ENCODE data around the gene SLC4A2.

SLC4A2 gene

GRCh38 chr7:151093748-151094147 lies 34.4 kb downstream of the SLC4A2 start:
- TF ChIP-seq POLR2AphosphoS5 (IDR thresholded peaks at IDR 0.05; ENCODE audit: low read depth) (no peak), SPI1 (IDR thresholded peaks at IDR 0.05; ENCODE audit: borderline replicate concordance, low read depth) (no peak), CTCF (IDR thresholded peaks at IDR 0.05; ENCODE audit: insufficient read depth, low read length) (no peak), REST (IDR thresholded peaks at IDR 0.05; ENCODE audit: insufficient replicate concordance, low read depth) (no peak), GABPA (IDR thresholded peaks at IDR 0.05; ENCODE audit: low read depth) (no peak)
- Histone ChIP-seq H3K27me3 (ENCODE audit: insufficient read depth, poor library complexity, severe bottlenecking) (no peaks in the 10 kb centered on the region), H3K27ac (replicated peaks) (no peak overlapping the region), H3K4me3 (replicated peaks; ENCODE audit: insufficient read depth, low read length) (no peak overlapping the region)
- DNase-seq (ENCODE audit: low read depth in 1 of 2, low spot score in 1 of 2) = no peak

GRCh38 chr7:151094675-151095074 lies 35.3 kb downstream of the SLC4A2 start:
- no peak overlapping the region for H3K4me3 ChIP-seq (replicated peaks; ENCODE audit: insufficient read depth, low read length)
- no peak for DNase-seq (ENCODE audit: low read depth in 1 of 2, low spot score in 1 of 2)
- H3K27ac ChIP-seq (replicated peaks) = no peak overlapping the region
- TF ChIP-seq SPI1 (IDR thresholded peaks at IDR 0.05; ENCODE audit: borderline replicate concordance, low read depth) (no peak), CTCF (IDR thresholded peaks at IDR 0.05; ENCODE audit: insufficient read depth, low read length) (no peak), GABPA (IDR thresholded peaks at IDR 0.05; ENCODE audit: low read depth) (no peak), POLR2AphosphoS5 (IDR thresholded peaks at IDR 0.05; ENCODE audit: low read depth) (no peak), REST (IDR thresholded peaks at IDR 0.05; ENCODE audit: insufficient replicate concordance, low read depth) (no peak)
- H3K27me3 ChIP-seq (ENCODE audit: insufficient read depth, poor library complexity, severe bottlenecking) = no peaks in the 10 kb centered on the region

GRCh38 chr7:151095123-151095797 lies 35.9 kb downstream of the SLC4A2 start:
- no peak for TF ChIP-seq REST (IDR thresholded peaks at IDR 0.05; ENCODE audit: insufficient replicate concordance, low read depth)
- Histone ChIP-seq H3K27me3 (ENCODE audit: insufficient read depth, poor library complexity, severe bottlenecking) (no peaks in the 10 kb centered on the region), H3K4me3 (replicated peaks; ENCODE audit: insufficient read depth, low read length) (no peak overlapping the region), H3K27ac (replicated peaks) (no peak overlapping the region)
- no peak for DNase-seq (ENCODE audit: low read depth in 1 of 2, low spot score in 1 of 2)
